ENCODE measurements around the gene ACTN3.
"Not testable (repeated sequence)": the region's sequence is repeated elsewhere in the genome, so short reads cannot be mapped to it uniquely, and the experiment has no call there.

ACTN3 gene

DNA sequence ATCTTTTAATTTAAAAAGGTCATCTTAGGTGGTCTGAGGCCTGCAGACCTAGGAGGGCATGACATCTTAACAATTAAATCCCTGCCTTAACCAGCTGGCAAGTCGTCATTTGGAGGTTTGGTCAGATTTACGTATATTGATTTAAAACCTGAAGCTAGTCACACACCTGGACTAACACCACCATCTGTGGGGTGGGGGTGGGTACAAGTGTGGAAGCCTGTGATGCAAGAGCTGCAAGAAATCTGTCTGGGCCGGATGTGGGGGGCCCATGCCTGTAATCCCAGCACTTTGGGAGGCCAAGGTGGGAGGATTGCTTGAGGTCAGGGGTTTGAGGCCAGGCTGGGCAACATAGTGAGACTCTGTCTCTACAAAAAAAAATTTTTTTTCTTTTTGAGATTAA is 34.6 kb downstream of the ACTN3 start:
- H3K27ac ChIP-seq = no peak overlapping the region
- TF ChIP-seq, protein P1, sequence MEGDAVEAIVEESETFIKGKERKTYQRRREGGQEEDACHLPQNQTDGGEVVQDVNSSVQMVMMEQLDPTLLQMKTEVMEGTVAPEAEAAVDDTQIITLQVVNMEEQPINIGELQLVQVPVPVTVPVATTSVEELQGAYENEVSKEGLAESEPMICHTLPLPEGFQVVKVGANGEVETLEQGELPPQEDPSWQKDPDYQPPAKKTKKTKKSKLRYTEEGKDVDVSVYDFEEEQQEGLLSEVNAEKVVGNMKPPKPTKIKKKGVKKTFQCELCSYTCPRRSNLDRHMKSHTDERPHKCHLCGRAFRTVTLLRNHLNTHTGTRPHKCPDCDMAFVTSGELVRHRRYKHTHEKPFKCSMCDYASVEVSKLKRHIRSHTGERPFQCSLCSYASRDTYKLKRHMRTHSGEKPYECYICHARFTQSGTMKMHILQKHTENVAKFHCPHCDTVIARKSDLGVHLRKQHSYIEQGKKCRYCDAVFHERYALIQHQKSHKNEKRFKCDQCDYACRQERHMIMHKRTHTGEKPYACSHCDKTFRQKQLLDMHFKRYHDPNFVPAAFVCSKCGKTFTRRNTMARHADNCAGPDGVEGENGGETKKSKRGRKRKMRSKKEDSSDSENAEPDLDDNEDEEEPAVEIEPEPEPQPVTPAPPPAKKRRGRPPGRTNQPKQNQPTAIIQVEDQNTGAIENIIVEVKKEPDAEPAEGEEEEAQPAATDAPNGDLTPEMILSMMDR (conservative IDR thresholded peaks at IDR 0.05) = no peak
- TF ChIP-seq ZFX (IDR thresholded peaks at IDR 0.05) = no peak

- H3K27ac ChIP-seq = not testable (repeated sequence)
Observed at GRCh38 chr11:66582565-66583147, 36.0 kb downstream of the ACTN3 start.

GRCh38 chr11:66585447-66585846 is 38.7 kb downstream of the ACTN3 start:
- not testable (repeated sequence) for H3K27ac ChIP-seq

DNA sequence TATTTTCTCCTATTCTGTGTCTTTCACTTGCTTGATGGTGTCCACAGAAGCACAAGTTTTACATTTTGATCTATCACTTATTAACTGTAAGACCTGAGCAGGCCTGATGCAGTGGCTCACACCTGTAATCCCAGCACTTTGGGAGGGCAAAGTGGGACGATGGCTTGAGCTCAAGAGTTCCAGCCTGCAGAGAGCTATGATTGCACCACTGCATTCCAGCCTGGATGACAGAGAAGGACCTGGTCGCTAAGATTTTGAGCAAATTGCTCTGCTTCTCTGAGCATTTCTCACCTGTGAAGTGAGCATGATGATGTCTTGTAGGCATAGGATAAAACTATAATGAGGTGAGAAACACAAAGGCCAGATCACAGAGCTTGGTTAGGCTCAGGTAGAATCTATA is 39.4 kb downstream of the ACTN3 start:
- TF ChIP-seq, protein P1 (conservative IDR thresholded peaks at IDR 0.05) = no peak
- TF ChIP-seq ZFX (IDR thresholded peaks at IDR 0.05) = no peak
- no peak overlapping the region for H3K27ac ChIP-seq

DNA sequence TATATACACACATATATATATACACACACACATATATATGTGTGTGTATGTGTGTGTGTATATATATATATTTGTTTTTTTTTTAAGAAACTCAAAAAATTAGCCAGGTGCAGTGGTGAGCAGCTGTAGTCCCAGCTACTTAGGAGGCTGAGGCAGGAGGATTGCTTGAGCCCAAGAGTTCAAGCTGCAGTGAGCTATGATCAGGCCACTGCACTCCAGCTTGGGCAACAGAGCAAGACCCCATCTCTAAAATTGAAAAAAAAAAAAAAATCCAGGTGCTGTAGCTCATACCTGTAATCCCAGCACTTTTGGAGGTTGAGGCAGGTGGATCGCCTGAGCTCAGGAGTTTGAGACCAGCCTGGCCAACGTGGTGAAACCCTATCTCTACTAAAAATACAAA is 42.6 kb downstream of the ACTN3 start:
- not testable (repeated sequence) for H3K27ac ChIP-seq

- TF ChIP-seq ZFX (IDR thresholded peaks at IDR 0.05) = no peak
- TF ChIP-seq, protein P1 (conservative IDR thresholded peaks at IDR 0.05) = no peak
- H3K27ac ChIP-seq = no peak overlapping the region
Observed at GRCh38 chr11:66589996-66590675, 43.4 kb downstream of the ACTN3 start.

- no peak overlapping the region for H3K27ac ChIP-seq
- no peak for TF ChIP-seq ZFX (IDR thresholded peaks at IDR 0.05)
Observed at GRCh38 chr11:66591175-66591574, 44.5 kb downstream of the ACTN3 start.

DNA sequence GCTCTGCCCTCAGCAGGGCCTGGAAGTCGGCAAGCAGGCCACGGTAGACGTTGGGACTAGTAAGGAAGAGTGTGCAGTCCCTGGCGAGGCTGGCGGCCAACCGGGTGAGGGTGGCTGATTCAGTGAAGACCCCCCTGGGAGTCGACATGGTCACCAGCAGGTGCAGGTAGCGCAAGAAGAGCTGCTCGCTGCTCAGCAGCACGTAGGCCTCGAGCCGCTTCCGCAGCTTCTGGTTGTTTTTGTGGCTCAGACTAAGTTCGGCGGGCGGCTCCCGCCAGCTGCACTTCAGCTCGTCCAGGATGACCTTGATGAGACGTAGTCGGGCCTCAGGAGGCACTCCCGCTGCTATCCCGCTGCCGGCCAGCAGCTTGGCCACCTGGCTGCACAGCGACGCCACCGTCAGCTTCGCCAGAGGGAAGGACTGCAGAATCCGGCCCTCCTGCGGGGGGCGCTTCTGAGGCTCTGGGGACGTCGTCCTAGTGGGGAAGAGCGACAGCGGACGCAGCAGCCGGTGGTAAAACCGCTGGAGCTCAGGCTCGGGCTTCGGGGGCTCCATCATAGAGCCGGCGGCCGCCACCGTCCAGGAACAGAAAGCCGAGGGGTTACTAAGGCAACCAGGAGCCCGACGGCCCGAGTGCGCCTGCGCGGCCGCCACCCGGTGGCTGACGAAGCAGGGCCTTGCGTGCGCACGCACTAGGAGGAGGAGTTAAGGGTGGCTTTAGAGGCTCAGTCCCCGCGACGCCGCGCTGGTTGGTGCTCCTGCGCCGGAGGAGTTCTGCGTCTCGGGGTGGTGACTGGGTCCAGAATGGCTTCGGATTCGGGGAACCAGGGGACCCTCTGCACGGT is 46.0 kb downstream of the ACTN3 start, which contains the start of the genes CCDC87 and CCS:
Gene CCDC87, minus strand, starts transcription at position 607 of the 846 bp plus-strand sequence. Its CDS starts 48 bp downstream, at position 559.
Gene CCS, plus strand, starts transcription at position 729 of the 846 bp plus-strand sequence. Its CDS starts 77 bp downstream, at position 806.
- TF ChIP-seq ZFX (IDR thresholded peaks at IDR 0.05) = no peak
- TF ChIP-seq, protein P1 (conservative IDR thresholded peaks at IDR 0.05) = peak; percentile 85
- peak within 1 kb of the TSS; percentile 78 for H3K27ac ChIP-seq

DNA sequence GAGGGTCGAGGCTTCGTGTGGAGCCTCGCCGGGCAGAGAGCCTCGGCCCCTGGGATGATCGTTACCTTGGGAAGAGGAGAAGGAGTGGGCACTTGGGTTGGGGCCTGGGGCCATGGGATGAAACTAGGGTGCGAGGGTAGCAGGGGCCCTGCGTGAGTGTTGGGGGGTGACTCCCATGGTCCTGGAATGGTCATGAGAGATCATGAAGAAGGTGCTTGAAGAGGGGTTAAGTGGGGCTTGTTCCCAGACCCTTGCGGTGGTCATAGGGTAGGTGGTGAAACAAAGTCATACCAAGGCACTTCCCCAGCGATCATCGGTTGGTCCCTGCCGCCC is 46.6 kb downstream of the ACTN3 start:
- peak overlapping the region; percentile 78 for H3K27ac ChIP-seq
- TF ChIP-seq, protein P1 (conservative IDR thresholded peaks at IDR 0.05) = no peak
- TF ChIP-seq ZFX (IDR thresholded peaks at IDR 0.05) = peak; percentile 46; the same call in 1 of the 2 replicates
